ACC112 (cell line): ENCODE results near the gene SPA17.

Source experiments
- H2AFZ ChIP-seq: fragments of 200-600 bp; sonication (generic); one replicate; pipeline ENCODE4 v1.6.0; 2017; ENCODE audit warnings: antibody characterized with exemption, low read length; ENCODE audit not compliant: unreplicated experiment
- H3K27ac ChIP-seq: fragments of 200-600 bp; sonication (generic); 2 replicates; pipeline ENCODE4 v1.5.1; 2014; ENCODE audit warnings: low read depth, mild to moderate bottlenecking, antibody characterized with exemption, low read length, moderate library complexity
- H3K27me3 ChIP-seq: fragments of 200-600 bp; sonication (generic); 2 replicates; pipeline ENCODE4 v1.6.1; 2014; ENCODE audit warnings: mild to moderate bottlenecking, antibody characterized with exemption, low read length, moderate library complexity, mixed read lengths; ENCODE audit not compliant: insufficient read depth
- H3K36me3 ChIP-seq: fragments of 200-600 bp; sonication (generic); 2 replicates; pipeline ENCODE4 v1.6.1; 2016; ENCODE audit warnings: mild to moderate bottlenecking, antibody characterized with exemption, low read length, moderate library complexity, mixed read lengths; ENCODE audit not compliant: insufficient read depth
- H3K4me1 ChIP-seq: fragments of 200-600 bp; sonication (generic); one replicate; pipeline ENCODE4 v1.6.1; 2016; ENCODE audit warnings: low read length, mixed read lengths; ENCODE audit not compliant: insufficient read depth, unreplicated experiment, control insufficient read depth
- H3K4me3 ChIP-seq: fragments of 200-600 bp; sonication (generic); 2 replicates; pipeline ENCODE4 v1.5.1; 2014; ENCODE audit warnings: mild to moderate bottlenecking, low read depth, low read length
- H3K79me2 ChIP-seq: fragments of 200-600 bp; sonication (generic); one replicate; pipeline ENCODE4 v1.6.0; 2016; ENCODE audit warnings: low read length; ENCODE audit not compliant: control insufficient read depth, unreplicated experiment, insufficient read depth

The SPA17 gene

DNA sequence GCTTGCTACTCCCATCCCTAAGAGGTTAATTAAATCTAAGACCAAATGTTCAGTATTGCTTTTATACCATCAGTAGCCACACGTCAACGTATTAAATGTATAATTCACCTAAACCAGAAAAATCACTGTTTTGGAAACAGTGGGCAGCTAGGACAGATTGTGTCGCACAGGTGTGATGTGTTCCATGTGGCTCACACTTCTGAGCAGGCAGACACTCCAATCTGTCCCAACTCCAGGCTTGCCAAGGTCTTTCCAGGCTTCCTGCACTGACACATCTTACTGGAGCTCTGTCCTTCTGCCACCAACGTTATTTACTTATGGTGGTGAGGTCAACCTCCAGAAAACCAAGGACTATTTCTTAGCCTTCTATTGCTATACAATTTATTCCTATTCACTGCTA is 11.6 kb upstream of the SPA17 start:
- H3K27ac ChIP-seq = no peak overlapping the region
- no peaks in the 10 kb centered on the region for H3K36me3 ChIP-seq
- H3K27me3 ChIP-seq = no peaks in the 10 kb centered on the region
- H3K79me2 ChIP-seq = no peaks in the 10 kb centered on the region
- no peaks in the 10 kb centered on the region for H3K4me1 ChIP-seq
- H3K4me3 ChIP-seq = no peak overlapping the region
- H2AFZ ChIP-seq = no peak overlapping the region

DNA sequence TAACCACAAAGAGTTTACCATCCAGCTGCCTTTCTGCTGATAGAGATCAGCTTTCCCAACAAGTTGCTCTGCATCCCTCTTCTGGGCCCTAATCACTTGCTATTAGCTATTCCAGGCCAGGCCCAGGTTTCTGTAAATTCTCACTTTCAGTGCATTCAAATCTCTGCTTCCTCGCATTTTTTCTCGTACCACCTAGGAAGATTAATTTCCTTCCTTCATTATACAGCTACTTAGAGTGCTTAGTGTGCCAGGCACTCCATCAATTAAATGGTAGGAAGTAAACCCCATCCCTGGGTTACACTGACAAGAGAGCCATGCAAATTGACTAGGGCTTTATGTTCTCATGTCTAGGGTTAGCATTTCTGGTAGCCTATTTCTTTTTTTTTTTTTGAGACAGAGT is 9.8 kb upstream of the SPA17 start:
- Histone ChIP-seq H2AFZ (no peak overlapping the region), H3K4me3 (no peak overlapping the region), H3K79me2 (no peaks in the 10 kb centered on the region), H3K36me3 (no peaks in the 10 kb centered on the region), H3K4me1 (no peaks in the 10 kb centered on the region), H3K27me3 (no peaks in the 10 kb centered on the region), H3K27ac (no peak overlapping the region)

- Histone ChIP-seq H3K36me3 (no peaks in the 10 kb centered on the region), H3K4me1 (peaks cover 4% of the 10 kb centered on the region), H3K4me3 (no peak overlapping the region), H2AFZ (no peak overlapping the region), H3K27ac (no peak overlapping the region), H3K27me3 (no peaks in the 10 kb centered on the region), H3K79me2 (no peaks in the 10 kb centered on the region)
Observed at GRCh38 chr11:124667601-124668000, 6.1 kb upstream of the SPA17 start.

DNA sequence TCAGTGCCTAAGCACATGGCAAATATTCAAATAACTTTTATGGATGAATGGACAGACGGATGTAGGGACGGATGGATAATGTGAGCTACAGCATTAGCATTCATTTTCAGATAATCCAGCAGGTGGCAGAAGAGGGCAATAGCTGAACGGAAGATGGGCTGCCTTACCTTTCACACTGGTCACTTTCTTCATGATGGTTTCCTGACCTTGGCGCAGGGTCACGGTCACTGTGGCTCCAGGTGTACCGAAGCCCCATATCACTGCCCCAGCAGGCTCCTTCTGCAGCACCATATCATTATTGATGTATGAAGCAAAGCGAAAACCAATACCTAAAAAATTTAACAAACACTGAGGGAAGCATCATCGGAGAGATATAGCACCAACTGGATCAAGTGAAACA is 4.5 kb upstream of the SPA17 start:
- peaks cover 9% of the 10 kb centered on the region for H3K4me1 ChIP-seq
- peaks cover 3% of the 10 kb centered on the region for H3K79me2 ChIP-seq
- H3K27me3 ChIP-seq = no peaks in the 10 kb centered on the region
- H3K4me3 ChIP-seq = no peak overlapping the region
- H3K36me3 ChIP-seq = no peaks in the 10 kb centered on the region
- H2AFZ ChIP-seq = no peak overlapping the region
- H3K27ac ChIP-seq = no peak overlapping the region

- Histone ChIP-seq H3K4me3 (no peak overlapping the region), H3K27me3 (no peaks in the 10 kb centered on the region), H3K79me2 (peaks cover 3% of the 10 kb centered on the region), H3K36me3 (no peaks in the 10 kb centered on the region; the same call in 1 of the 2 replicates), H3K27ac (no peak overlapping the region), H2AFZ (no peak overlapping the region), H3K4me1 (peaks cover 17% of the 10 kb centered on the region)
Observed at GRCh38 chr11:124670732-124671131, 3.0 kb upstream of the SPA17 start.

DNA sequence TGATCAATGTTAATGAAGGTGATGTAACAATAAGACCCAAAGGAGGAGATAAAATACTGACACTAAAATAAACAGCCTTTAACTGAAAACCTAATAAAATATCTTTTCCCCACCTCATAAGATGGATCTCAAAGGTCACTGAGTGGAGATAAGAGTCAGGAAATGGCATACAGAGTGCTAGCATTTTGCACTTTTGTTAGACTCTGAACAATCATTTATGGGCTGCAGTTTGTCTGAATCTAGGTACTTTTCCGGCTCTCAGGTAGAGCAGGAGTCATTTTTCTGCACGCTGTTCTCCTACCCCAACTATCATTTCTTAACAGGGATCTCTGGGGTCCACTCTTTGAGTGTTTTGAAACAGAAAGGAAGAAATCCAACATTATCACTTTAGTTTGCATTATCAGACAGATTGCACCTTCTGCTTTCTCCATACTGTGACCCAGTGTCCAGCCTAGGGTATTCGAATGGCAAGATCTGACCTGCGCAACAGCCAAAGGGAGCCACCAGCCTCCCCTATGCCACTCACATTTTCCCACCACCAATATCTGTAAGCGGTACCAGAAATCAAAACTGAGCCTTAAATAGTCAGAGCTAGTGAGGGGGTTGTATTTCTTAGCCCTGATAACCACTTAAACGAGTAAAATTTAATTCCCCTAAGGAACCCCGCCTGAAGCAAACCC is 1.0 kb upstream of the SPA17 start:
- Histone ChIP-seq H3K79me2 (peaks cover 3% of the 10 kb centered on the region), H3K4me1 (peaks cover 30% of the 10 kb centered on the region), H3K36me3 (no peaks in the 10 kb centered on the region; the same call in 1 of the 2 replicates), H3K4me3 (peak overlapping the region; percentile 95), H2AFZ (peak overlapping the region; percentile 78), H3K27ac (no peak overlapping the region), H3K27me3 (no peaks in the 10 kb centered on the region)

DNA sequence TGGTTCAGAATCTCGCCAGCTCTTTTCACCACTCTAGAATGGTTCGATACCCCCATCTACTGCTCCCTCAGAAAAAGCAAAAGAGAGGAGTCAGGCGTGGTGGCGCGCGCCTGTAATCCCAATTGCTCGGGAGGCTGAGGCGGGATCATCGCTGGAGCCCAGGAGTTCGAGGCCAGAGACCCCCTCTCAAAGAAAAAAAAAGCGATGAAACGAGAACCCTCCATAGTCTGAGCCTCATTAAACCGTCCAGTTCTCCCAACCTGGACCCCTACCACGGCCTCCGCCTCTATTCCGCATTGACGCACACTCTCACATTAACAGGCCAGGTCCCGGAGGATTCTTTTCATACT is 439 bp downstream of the SPA17 start:
- Histone ChIP-seq H3K27ac (peak overlapping the region; percentile 87), H3K4me1 (peaks cover 30% of the 10 kb centered on the region), H3K4me3 (peak overlapping the region; percentile 95), H3K79me2 (peaks cover 3% of the 10 kb centered on the region), H2AFZ (peak overlapping the region; percentile 92), H3K36me3 (no peaks in the 10 kb centered on the region; the same call in 1 of the 2 replicates), H3K27me3 (no peaks in the 10 kb centered on the region)

- Histone ChIP-seq H3K79me2 (peaks cover 3% of the 10 kb centered on the region), H2AFZ (peak overlapping the region; percentile 92), H3K4me3 (peak overlapping the region; percentile 95), H3K27ac (peak overlapping the region; percentile 87), H3K36me3 (no peaks in the 10 kb centered on the region; the same call in 1 of the 2 replicates), H3K27me3 (no peaks in the 10 kb centered on the region), H3K4me1 (peaks cover 30% of the 10 kb centered on the region)
Observed at GRCh38 chr11:124674571-124674970, 867 bp downstream of the SPA17 start.

DNA sequence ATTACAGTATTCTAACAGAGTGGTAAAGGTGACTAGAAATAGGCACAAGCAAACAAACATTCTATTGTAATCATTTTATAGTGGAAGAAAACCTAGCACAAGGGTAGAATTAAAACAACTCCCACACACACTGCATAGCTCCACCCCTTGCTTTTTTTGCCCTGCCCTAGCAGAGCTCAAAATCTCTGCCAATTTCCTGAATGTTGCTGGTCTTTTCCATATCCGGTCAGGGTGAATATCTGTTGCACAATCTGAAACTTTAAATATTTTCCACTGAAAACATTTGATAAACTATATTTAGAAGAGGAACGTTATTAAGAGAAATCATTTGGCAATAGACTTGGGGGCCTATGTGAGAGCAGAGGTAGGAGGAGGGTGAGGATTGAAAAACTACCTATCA is 2.7 kb downstream of the SPA17 start:
- peaks cover 4% of the 10 kb centered on the region for H3K36me3 ChIP-seq
- no peak overlapping the region for H2AFZ ChIP-seq
- H3K4me1 ChIP-seq = peaks cover 30% of the 10 kb centered on the region
- no peaks in the 10 kb centered on the region for H3K27me3 ChIP-seq
- H3K4me3 ChIP-seq = peak overlapping the region; percentile 15; the same call in 1 of the 2 replicates
- peak overlapping the region; percentile 40 for H3K27ac ChIP-seq
- H3K79me2 ChIP-seq = peaks cover 3% of the 10 kb centered on the region

- Histone ChIP-seq H3K79me2 (peaks cover under 1% of the 10 kb centered on the region), H3K36me3 (peaks cover 20% of the 10 kb centered on the region), H3K4me1 (peaks cover 23% of the 10 kb centered on the region), H3K27me3 (no peaks in the 10 kb centered on the region), H3K27ac (no peak overlapping the region), H2AFZ (no peak overlapping the region), H3K4me3 (no peak overlapping the region)
Observed at GRCh38 chr11:124678416-124678815, 4.7 kb downstream of the SPA17 start.

DNA sequence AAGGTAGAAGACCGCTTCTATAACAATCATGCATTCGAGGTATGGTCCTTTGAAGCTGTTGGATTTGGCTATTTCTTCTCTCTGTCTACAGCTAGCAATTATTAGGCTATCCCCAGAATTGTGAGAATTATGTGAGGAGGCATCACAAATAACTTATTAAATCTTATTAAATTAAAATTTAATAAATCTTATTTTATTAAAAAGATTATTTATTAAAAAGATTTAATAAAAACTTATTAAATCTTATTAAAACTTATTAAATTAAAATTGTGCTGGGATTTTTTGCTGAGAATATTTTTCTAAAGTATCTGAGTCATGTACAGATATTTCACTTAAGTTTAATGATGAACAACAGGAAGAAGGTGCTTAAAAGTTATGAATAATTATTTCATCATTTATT is 7.7 kb downstream of the SPA17 start:
- Histone ChIP-seq H3K79me2 (no peaks in the 10 kb centered on the region), H3K27ac (no peak overlapping the region), H2AFZ (no peak overlapping the region), H3K27me3 (no peaks in the 10 kb centered on the region), H3K36me3 (peaks cover 20% of the 10 kb centered on the region), H3K4me3 (no peak overlapping the region), H3K4me1 (peaks cover 8% of the 10 kb centered on the region)
